ENCODE data around the gene DHRS4L2. TPM values are rescaled to one million over a fixed set of nuclear protein-coding genes. Genes with fewer than 3 reads are reported as not detected.
"Not testable (repeated sequence)": the region's sequence is repeated elsewhere in the genome, so short reads cannot be mapped to it uniquely, and the experiment has no call there.

The DHRS4L2 gene
- total RNA-seq, 1 donor from 2014 or later = 17.9 TPM

GRCh38 chr14:24006817-24007652, 18.3 kb downstream of the DHRS4L2 start:
- H3K36me3 Mint-ChIP-seq (ENCODE audit: low read depth); H3K27me3 Mint-ChIP-seq; CTCF ChIA-PET; intact Hi-C loops (cut with micrococcal nuclease); H3K9me3 Mint-ChIP-seq: not testable (repeated sequence)
- H3K4me3 Mint-ChIP-seq = peak overlapping the region; percentile 78
- POLR2A ChIA-PET = interaction anchor here (0.6 kb wide), 1 partner anchor 103 kb away, joined by 4 read pairs; no protein-coding TSS in a partner anchor
- H3K4me1 Mint-ChIP-seq = peaks cover 21% of the 10 kb centered on the region
- DNase-seq = peak; percentile 66
- ATAC-seq (ENCODE audit: low read depth) = peak; percentile 87
- H3K27ac Mint-ChIP-seq = peak overlapping the region; percentile 70

- Mint-ChIP-seq H3K27ac (peak overlapping the region; percentile 7), H3K27me3 (no peaks in the 10 kb centered on the region), H3K4me1 (peaks cover 21% of the 10 kb centered on the region), H3K36me3 (ENCODE audit: low read depth) (peaks cover 3% of the 10 kb centered on the region), H3K9me3 (no peaks in the 10 kb centered on the region), H3K4me3 (no peak overlapping the region)
- intact Hi-C loops (cut with micrococcal nuclease) = no loop called here
- TF ChIP-seq CTCF (IDR thresholded peaks at IDR 0.05) = no peak
- ATAC-seq (ENCODE audit: low read depth) (no peak), DNase-seq (no peak)
- ChIA-PET POLR2A (no interaction called here), CTCF (interaction anchor here (1.0 kb wide), 1 partner anchor 150 kb away, joined by 3 read pairs; the partner anchor contains the start of gene IRF9)
These were observed 22.3 kb downstream of the DHRS4L2 start for GRCh38 chr14:24011051-24011450.

GRCh38 chr14:24012726-24013273, 24.1 kb downstream of the DHRS4L2 start:
- DNase-seq; H3K27me3 Mint-ChIP-seq; H3K9me3 Mint-ChIP-seq; H3K27ac Mint-ChIP-seq; H3K4me3 Mint-ChIP-seq; CTCF ChIA-PET; H3K36me3 Mint-ChIP-seq (ENCODE audit: low read depth); ATAC-seq (ENCODE audit: low read depth); intact Hi-C loops (cut with micrococcal nuclease); POLR2A ChIA-PET: not testable (repeated sequence)
- peaks cover 25% of the 10 kb centered on the region for H3K4me1 Mint-ChIP-seq

- intact Hi-C loops (cut with micrococcal nuclease) = loop anchor here (1.0 kb wide), 12 partner anchors 22 to 417 kb away; partner anchors contain the start of genes DHRS1, EMC9, IRF9 and NOP9
- Mint-ChIP-seq H3K4me1 (peaks cover 20% of the 10 kb centered on the region), H3K27ac (no peak overlapping the region), H3K27me3 (no peaks in the 10 kb centered on the region), H3K9me3 (no peaks in the 10 kb centered on the region), H3K4me3 (no peak overlapping the region), H3K36me3 (ENCODE audit: low read depth) (peaks cover 3% of the 10 kb centered on the region)
- CTCF ChIA-PET = interaction anchor here (0.7 to 2.6 kb wide), 6 partner anchors 22 to 95 kb away, joined by 3 to 15 read pairs (median 4); no protein-coding TSS in a partner anchor
- ATAC-seq (ENCODE audit: low read depth) (peak; percentile 97), DNase-seq (no peak)
- POLR2A ChIA-PET = interaction anchor here (0.6 to 1.0 kb wide), 2 partner anchors 229 to 707 kb away, joined by 3 to 7 read pairs; partner anchors contain the start of genes BCL2L2 and TINF2
- TF ChIP-seq CTCF (IDR thresholded peaks at IDR 0.05) = peak; percentile 48
These were observed 25.2 kb downstream of the DHRS4L2 start for GRCh38 chr14:24013654-24014514.

- H3K4me3 Mint-ChIP-seq; intact Hi-C loops (cut with micrococcal nuclease); ATAC-seq (ENCODE audit: low read depth); POLR2A ChIA-PET; H3K36me3 Mint-ChIP-seq (ENCODE audit: low read depth); H3K9me3 Mint-ChIP-seq; H3K27me3 Mint-ChIP-seq; H3K27ac Mint-ChIP-seq; DNase-seq: not testable (repeated sequence)
- peaks cover 12% of the 10 kb centered on the region for H3K4me1 Mint-ChIP-seq
- CTCF ChIA-PET = interaction anchor here (1.2 to 2.6 kb wide), 4 partner anchors 20 to 93 kb away, joined by 4 to 15 read pairs (median 9); no protein-coding TSS in a partner anchor
These were observed 27.0 kb downstream of the DHRS4L2 start for GRCh38 chr14:24015745-24016144.

GRCh38 chr14:24018978-24019377, 30.2 kb downstream of the DHRS4L2 start:
- H3K27ac Mint-ChIP-seq; POLR2A ChIA-PET; DNase-seq; H3K4me3 Mint-ChIP-seq; intact Hi-C loops (cut with micrococcal nuclease); H3K27me3 Mint-ChIP-seq; CTCF ChIA-PET; H3K4me1 Mint-ChIP-seq; H3K9me3 Mint-ChIP-seq; H3K36me3 Mint-ChIP-seq (ENCODE audit: low read depth); ATAC-seq (ENCODE audit: low read depth): not testable (repeated sequence)

GRCh38 chr14:24019944-24020343, 31.2 kb downstream of the DHRS4L2 start:
- peak; percentile 73 for ATAC-seq (ENCODE audit: low read depth)
- H3K27ac Mint-ChIP-seq; POLR2A ChIA-PET; H3K27me3 Mint-ChIP-seq; intact Hi-C loops (cut with micrococcal nuclease); DNase-seq; H3K36me3 Mint-ChIP-seq (ENCODE audit: low read depth); H3K4me3 Mint-ChIP-seq; H3K4me1 Mint-ChIP-seq; CTCF ChIA-PET; H3K9me3 Mint-ChIP-seq: not testable (repeated sequence)

- ATAC-seq (ENCODE audit: low read depth); intact Hi-C loops (cut with micrococcal nuclease); H3K4me1 Mint-ChIP-seq; DNase-seq; CTCF ChIA-PET; POLR2A ChIA-PET; H3K36me3 Mint-ChIP-seq (ENCODE audit: low read depth); H3K27me3 Mint-ChIP-seq; H3K4me3 Mint-ChIP-seq; H3K27ac Mint-ChIP-seq; H3K9me3 Mint-ChIP-seq: not testable (repeated sequence)
These were observed 31.8 kb downstream of the DHRS4L2 start for GRCh38 chr14:24020520-24020919.

- ATAC-seq (ENCODE audit: low read depth); H3K27ac Mint-ChIP-seq; H3K4me3 Mint-ChIP-seq; POLR2A ChIA-PET; intact Hi-C loops (cut with micrococcal nuclease); H3K36me3 Mint-ChIP-seq (ENCODE audit: low read depth); H3K27me3 Mint-ChIP-seq; H3K9me3 Mint-ChIP-seq; CTCF ChIA-PET; H3K4me1 Mint-ChIP-seq; DNase-seq: not testable (repeated sequence)
These were observed 36.2 kb downstream of the DHRS4L2 start for GRCh38 chr14:24024939-24025418.
